GM19328 (cell line): Measurements from ENCODE around the gene CCSER1.
"Not testable (repeated sequence)": the region's sequence is repeated elsewhere in the genome, so short reads cannot be mapped to it uniquely, and the experiment has no call there.

Experiments
- ATAC-seq: cut with Tn5 transposase; IDR thresholded peaks from one replicate; pipeline ENCODE4 v1.9.1; 2021; ENCODE audit warnings: mild to moderate bottlenecking, moderate library complexity; ENCODE audit not compliant: unreplicated experiment

The CCSER1 gene

DNA sequence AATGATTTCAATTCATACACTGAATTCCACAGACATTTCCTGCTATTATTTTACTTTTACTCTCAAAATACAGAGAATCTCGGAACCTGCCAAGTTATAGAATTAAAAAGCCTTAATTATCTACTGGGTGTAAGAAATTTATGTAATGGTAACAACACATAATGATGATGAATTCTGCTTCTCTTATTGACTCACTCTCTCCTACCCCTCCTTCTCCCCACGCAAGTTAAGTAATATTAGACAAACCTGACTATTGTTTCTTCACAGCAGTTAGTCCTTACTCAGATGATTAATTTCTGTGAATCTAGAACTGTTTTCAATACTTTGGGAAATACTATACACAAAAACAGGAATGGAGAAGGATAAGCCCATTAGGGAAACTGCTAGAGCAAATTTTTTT lies 762.0 kb downstream of the CCSER1 start:
- no peak for ATAC-seq

DNA sequence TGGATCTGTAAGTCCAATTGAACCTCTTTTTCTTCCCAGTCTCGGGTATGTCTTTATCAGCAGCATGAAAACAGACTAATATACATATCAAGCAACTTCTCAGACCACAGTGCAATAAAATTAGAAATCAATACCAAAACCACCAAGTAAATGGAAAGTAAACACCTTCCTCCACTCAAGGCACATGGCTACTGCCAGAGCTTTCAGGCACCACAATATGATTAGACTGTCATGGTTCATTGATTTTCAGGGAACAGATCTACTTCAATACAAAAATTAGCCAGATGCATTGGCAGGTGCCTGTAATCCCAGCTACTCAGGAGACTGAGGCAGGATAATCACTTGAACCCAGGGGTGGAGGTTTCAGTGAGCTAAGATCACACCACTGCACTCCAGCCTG lies 776.2 kb downstream of the CCSER1 start:
- ATAC-seq = not testable (repeated sequence)

DNA sequence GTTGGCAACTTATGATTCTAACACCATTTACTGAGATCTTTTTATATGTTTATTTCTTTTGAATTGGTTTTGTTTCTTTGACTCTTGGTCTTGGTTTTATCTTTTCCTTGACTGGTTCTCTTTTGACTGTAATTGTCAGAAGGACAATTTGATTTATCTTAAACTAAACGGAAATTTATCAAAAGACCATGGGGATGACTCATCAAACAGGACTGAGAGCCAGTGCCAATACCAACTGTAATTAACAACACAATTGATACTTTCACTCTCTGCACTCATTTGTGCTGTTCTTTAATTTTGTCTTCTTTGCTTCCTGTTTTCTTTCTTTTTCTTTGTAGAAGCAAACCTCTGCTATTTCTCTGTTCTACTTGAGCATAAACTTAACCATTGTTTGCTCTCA lies 776.8 kb downstream of the CCSER1 start:
- ATAC-seq = no peak

DNA sequence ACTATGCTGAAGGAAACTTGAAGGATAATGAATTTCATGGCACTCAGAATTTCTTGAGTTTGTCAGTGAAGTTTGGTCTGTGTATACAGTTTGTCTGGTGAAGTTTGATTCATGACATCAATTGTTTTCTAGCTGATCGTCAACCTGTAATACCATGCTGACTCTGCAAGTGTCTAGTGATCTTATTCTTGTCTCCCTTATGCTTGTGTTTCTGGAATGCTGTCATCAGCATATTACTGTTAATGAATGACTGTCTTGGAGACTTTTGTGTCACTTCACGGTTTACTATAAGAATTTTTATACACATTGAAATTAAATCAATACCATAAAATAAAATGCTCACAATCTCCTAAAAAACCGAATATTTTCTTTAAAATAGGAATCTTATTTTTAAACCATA lies 779.0 kb downstream of the CCSER1 start:
- no peak for ATAC-seq

DNA sequence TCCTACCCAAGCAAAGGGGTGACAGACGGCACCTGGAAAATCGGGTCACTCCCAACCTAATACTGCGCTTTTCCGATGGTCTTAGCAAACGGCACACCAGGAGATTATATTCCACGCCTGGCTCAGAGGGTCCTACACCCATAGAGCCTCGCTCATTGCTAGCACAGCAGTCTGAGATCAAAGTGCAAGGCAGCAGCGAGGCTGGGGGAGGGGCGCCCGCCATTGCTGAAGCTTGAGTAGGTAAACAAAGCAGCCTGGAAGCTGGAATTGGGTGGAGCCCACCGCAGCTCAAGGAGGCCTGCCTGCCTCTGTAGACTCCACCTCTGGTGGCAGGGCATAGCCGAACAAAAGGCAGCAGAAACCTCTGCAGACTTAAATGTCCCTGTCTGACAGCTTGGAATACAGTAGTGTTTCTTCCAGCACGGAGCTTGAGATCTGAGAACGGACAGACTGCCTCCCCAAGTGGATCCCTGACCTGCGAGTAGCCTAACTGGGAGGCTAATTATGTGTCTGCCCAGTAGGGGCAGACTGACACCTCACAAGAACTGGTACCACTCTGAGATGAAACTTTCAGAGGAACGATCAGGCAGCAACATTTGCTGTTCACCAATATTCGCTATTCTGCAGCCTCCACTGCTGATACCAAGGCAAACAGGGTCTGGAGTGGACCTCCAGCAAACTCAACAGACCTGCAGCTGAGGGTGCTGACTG lies 784.7 kb downstream of the CCSER1 start:
- ATAC-seq = not testable (repeated sequence)

DNA sequence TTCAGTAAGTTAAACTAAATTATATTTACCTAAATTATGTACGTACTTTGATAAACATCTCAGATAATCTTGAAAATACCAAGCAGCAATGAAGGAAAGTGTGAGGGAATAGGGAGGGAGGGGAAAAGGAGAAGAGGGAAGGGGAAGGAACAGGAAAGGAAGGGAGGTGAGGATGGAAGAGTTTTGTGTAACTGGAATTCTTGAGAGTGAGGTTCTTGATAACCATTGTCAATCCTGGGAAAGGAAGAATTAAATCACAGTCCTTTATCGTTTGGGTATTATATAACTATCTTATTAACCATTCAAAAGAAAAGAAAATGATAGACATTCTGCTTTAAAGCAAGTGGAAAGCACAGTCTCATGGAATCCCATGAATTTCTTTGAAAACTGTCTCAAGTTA lies 795.0 kb downstream of the CCSER1 start:
- no peak for ATAC-seq

DNA sequence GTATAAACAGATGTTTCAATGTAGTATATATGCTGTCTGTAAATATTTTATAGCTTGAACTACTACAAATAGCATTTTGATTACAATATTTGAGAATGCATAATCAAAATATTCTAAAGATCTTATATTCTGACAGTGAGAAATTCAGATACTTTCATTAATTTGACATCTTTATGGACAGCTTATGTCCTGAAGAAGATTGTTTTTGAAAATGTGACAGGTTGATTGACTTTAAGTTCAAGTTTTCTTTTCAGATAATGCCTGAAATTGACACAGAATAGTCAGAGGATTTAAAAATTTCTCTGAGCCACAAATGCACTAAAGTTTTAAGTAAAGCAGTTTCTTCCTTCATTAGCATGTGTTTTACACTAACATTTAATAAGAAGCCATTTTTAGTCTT lies 799.8 kb downstream of the CCSER1 start:
- no peak for ATAC-seq

DNA sequence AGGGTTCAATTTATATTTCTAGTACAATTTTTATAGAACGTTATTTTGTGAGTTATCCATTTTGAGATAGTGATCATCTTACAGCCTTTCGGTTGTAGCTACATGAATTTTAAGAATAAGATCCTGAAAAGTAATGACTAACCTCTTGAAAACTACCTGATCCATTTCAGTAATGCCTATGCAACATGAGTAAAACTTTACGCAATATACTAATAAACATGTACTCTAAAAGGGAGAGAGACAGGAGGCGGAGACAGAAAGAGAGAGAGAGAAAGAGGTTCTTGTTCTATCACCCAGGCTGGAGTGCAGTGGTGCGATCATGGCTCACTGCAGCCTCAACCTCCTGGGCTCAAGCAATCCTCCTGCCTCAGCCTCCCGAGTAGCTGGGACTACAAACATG lies 816.1 kb downstream of the CCSER1 start:
- no peak for ATAC-seq

DNA sequence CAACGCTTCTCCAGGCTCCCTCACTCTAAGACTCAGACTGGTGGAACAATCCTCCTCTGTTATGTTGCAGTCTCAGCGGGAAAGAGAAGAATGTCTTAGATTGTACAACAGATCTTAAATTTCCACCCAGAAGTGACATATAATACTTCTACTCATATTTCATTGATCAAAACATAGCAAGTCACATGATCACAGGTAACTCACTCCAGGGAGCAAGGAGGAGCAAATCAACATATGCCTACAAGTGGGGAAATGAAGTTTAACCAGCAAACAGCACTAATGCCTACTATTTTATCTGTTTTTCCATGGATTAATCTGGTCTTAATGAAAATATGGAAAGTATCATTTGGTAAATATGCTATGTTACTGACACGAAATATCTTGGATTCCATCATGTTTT lies 819.8 kb downstream of the CCSER1 start:
- no peak for ATAC-seq

DNA sequence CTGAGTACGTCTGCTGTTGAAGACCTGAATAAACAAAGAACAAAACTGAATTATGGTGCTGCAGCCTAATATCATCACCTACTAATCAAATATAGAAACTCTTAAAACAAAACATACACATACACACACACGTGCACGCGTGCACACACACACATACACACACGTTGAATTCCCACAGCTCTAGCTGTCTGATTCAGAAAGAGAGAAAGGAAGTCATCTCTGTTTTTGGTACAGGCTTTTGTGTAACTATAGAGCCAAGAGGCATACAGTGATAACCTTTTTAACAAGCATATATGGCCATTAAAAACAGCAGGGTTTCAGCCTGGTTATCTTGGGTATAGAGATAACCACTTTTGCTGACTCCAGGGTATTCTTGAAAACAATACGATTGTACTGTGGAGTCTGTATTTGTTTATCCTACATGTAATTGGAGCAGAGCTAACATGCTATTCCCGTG lies 823.2 kb downstream of the CCSER1 start:
- ATAC-seq = no peak

DNA sequence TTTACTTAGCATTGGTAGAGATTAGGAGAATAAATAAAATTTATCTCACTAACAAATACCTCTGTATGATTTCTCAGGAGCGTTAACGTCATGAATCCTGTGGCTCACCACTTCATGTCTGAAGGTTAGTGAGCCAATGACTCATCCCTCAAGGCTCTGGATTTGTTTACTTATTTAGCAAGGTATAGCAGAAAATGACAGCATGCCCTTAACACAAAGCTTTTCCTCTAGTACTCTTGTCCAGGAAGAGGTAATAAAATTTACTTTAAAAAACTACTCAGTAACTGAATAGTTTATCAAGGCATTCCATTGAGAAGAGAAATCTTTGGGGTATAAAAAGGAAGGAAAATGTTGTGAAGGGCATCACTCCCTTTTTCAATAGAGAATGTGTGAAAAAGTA lies 823.8 kb downstream of the CCSER1 start:
- ATAC-seq = no peak

DNA sequence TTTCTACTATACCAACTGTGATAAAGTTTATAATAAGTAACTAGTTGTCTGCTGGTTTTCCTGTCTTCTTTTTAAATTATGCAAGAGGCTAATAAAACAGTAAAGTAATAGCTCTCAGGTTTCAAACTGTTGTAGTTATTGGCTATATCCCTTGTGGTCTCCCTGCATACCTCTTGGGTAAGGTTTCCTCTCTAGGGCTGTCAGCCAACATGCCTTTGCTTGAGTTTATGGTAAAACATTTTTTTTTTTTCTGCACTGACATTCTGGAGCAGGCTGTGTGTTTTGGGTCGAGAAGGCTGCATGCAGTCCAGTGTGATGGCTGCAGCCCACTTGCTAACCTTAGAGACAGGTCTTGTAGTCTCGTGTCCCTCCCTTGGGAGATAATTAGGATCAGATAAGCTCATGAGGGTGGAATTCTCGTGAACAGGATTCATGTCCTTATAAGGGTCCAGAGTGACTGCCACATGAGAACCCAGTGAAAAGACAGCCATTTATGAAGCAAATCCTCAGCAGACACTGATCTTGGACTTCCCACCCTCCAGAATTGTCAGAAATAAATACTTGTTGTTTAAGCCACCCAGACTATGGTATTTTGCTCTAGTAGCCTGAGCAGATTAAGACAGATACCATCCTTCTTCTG lies 831.2 kb downstream of the CCSER1 start:
- no peak for ATAC-seq

DNA sequence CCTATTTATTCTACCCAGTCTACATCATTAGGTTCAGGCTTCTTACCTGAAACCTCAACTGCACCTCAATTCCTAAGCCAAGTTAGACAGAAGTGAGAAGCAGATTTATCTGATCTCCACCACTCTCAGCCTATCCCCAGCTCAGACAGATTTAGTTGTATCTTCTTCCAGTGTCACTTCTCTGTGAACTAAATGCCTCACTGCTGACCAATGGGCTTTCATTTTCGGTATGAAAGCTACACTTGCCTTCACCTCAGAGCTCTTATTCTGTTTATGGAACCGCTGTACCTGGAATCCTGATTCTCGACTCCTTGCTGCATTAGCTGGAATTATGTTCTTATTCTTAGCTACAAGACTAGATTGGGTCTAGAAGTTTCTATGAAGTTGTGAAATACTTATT lies 833.2 kb downstream of the CCSER1 start:
- ATAC-seq = no peak

DNA sequence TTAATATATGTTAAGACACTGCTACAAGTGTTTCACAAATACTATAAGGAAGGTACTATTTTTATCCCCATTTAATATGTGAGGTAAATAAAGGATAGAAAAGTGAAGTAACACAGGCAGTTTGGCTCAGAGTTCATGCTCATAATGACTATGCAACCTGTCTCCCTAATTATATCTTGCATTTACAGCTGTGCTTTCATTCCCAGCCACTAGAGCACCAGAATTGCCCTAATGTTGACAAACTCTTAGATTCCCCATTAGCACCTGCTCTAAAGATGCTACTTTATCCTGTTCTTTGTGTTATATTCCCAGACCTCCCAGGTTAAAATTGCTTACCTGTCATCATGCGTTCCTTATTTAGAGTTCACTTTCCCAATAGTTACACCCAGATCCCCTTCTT lies 833.6 kb downstream of the CCSER1 start:
- no peak for ATAC-seq

DNA sequence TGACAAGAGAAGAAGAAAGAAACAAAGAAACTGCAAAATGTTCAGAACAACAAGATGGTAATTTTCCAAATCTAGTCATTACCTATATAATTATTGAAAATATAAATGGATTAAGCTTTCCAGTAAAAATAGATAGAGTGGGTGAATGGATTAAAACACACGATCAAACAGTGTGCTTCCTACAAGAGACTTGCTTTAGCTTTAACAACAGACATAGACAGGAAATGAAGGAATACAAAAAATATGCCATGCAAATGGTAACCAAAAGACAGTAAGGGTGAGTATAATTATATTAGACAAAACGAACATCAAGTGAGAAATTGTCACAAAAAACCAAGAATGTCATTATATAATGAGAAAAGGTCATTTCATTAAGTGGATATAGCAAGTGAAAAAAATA lies 842.8 kb downstream of the CCSER1 start:
- ATAC-seq = no peak

DNA sequence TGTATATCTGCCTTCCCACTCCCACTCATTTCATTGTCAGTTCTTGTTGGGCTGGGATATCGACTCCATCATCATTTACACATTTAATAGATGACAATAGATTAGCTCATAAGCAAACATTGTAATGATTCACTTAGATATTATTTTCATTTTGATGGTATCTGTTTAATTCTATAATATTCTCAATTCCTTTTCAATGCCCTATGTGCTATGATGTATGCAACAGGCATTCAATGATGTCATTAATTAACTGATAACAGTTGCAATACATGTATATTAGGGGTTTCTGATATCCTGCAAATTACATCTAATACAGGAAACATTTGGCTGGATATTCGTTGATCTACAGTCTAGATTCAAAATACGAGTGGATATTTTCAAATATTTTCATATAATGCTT lies 850.5 kb downstream of the CCSER1 start:
- no peak for ATAC-seq

DNA sequence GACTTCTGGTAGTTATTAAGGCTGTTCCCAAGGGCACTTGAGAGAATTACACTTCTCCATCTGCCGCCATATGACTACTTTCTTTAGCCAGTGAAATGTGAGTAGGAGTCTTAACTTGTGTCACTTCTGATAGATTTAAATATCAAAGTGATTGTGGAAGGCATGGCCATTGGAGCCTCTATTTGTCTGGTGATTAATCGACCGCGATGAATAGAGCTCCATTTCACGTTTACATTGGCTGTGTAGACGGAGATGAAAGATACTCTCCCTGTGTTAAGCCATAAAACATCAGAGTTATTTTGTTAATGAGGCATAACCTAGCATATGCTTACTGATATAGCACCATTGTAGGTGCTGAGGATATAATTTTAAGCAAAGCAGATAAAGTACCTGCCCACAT lies 852.4 kb downstream of the CCSER1 start:
- no peak for ATAC-seq

DNA sequence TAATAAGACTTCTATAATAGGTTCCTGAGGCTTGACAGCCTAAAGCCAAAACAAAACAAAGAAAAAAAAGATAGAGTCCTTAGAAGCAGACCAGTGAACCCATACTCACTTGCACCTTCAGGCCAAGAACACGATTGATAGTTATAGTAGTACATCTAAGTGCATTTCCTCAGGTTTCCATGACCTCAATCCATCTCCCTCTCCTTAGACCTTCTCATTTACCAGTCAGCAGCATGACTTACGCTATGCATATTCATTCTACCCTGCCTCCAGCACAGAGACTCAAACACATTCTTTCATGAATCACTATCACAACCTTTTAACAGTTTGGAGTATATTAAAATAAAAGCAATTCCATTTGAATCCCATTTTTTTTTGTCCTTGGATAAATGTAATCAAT lies 855.6 kb downstream of the CCSER1 start:
- ATAC-seq = no peak

DNA sequence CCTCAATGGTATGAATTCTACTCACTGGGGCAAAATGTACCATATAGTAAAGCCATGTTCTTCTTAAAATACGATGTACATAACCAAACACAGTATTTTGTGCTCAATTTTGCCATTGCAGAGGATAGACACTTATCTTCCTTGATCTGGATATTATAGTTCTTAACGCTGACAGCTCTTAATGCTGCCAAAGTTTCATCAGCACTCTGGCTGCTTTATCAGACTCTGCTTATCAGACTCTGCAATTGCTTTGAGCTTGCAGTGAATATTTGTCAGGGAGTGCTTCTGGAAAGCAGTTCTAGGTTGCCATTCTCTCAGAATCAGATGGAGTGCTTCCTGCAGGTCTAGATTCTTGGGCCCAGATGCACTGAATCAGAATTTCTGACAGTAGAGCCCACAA lies 863.1 kb downstream of the CCSER1 start:
- no peak for ATAC-seq

DNA sequence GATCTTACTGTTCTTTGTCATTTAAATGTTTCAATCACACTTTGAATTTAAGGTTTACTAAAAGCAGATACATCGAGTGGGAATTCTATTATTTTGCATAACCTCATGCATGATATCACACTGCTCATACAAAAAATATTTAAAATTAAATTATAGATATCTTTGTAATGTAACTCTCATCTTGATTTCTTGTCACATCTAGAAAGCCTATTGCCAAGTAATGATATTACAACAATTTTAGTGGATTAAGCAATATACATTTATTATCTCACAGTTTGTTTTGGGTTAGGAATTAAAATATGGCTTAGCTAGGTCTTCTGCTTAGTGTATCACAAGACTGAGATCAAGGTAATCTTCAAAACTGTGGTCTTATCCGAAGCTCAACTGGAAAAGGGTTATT lies 865.0 kb downstream of the CCSER1 start:
- no peak for ATAC-seq

DNA sequence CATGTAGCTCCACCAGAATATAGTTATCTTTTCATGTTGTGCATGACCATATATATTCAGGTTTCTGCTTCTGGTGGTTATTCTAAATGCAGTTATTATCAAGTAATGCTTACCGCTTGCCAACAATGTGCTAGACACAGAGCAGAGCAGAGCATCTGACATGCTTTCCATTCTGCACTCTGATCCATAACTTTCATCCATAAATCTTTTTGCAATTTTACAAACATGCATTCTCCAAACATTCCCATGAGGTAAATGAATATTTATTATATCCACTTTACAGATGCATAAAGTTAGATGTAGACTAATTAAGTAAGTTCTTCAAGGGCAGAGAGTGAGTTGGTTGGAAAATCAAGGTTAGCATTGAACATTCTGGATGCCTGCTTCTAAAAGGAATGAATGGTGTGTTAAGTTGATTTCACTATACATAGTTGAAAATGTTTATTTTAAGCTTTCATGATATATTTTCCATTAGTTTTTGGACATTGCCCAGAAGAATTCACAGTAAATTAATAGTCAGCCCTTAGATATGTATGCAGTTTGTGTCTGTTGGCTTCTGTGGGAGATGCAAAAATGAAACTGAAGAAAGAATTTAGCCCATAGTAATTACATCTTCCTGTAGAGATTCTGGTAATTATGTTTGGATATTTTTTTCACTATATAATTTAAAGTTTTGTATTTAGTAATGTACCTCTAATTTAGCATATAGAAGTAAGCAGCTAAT lies 867.8 kb downstream of the CCSER1 start:
- ATAC-seq = no peak

DNA sequence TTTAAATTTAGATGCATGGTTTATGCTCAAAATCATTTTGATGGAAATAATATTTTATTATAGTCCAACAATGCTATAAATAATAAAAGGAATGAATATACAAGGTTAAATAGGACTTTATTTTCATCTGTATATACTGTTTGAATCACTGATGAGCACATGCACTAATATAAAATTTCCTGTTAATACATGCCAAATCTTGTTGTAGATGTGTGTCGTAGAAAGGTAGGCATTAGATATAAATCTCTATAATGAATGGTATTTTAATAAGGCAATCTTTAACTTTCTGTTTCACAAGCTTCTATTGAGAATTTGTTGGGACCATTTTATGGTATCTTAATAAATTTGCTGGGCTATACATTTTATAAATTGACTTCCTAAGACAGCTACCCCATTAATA lies 868.8 kb downstream of the CCSER1 start:
- no peak for ATAC-seq
